GM23338 (cell line): ENCODE results near the gene UBE2G1. TPM values are rescaled to one million over a fixed set of nuclear protein-coding genes. Genes with fewer than 3 reads are reported as not detected.

Experiments used
- ATAC-seq: fragments of 200-7000 bp; cut with Tn5 transposase; 3 replicates; pipeline ENCODE4 v1.9.1; 2020
- DNase-seq: peaks from one replicate; pipeline ENCODE4 v3.0.0-alpha.2; 2015; ENCODE audit warnings: low spot score
- H2AFZ ChIP-seq: fragments of 200-600 bp; sonication (generic); 2 replicates; pipeline ENCODE4 v1.8.0; 2016; ENCODE audit warnings: antibody characterized with exemption, mild to moderate bottlenecking, moderate library complexity
- H3F3A ChIP-seq: fragments of 200-600 bp; sonication (generic); replicated peaks from 2 replicates; pipeline ENCODE4 v1.8.0; 2017; ENCODE audit warnings: antibody characterized with exemption, mixed run types, low read depth
- H3K27ac ChIP-seq: fragments of 200-600 bp; sonication (generic); 2 replicates; pipeline ENCODE4 v1.6.1; 2016; ENCODE audit warnings: low read depth
- H3K27me3 ChIP-seq: fragments of 200-600 bp; sonication (generic); 2 replicates; pipeline ENCODE4 v1.8.0; 2016; ENCODE audit warnings: mild to moderate bottlenecking, mixed run types, moderate library complexity; ENCODE audit not compliant: insufficient read depth
- H3K36me3 ChIP-seq: fragments of 200-600 bp; sonication (generic); 2 replicates; pipeline ENCODE4 v1.8.0; 2016; ENCODE audit warnings: mild to moderate bottlenecking; ENCODE audit not compliant: insufficient read depth
- H3K4me1 ChIP-seq: fragments of 200-600 bp; sonication (generic); 2 replicates; pipeline ENCODE4 v1.8.0; 2016; ENCODE audit warnings: mild to moderate bottlenecking, moderate library complexity; ENCODE audit not compliant: insufficient read depth
- H3K4me2 ChIP-seq: fragments of 200-600 bp; sonication (generic); 2 replicates; pipeline ENCODE4 v1.7.1; 2017; ENCODE audit warnings: mixed run types
- H3K4me3 ChIP-seq: fragments of 200-600 bp; sonication (generic); 2 replicates; pipeline ENCODE4 v1.6.1; 2016; ENCODE audit warnings: mixed run types
- H3K79me2 ChIP-seq: fragments of 200-600 bp; sonication (generic); replicated peaks from 2 replicates; pipeline ENCODE4 v1.8.0; 2017; ENCODE audit warnings: mild to moderate bottlenecking; ENCODE audit not compliant: insufficient read depth
- H3K9me2 ChIP-seq: fragments of 200-600 bp; sonication (generic); 2 replicates; pipeline ENCODE4 v1.8.0; 2017; ENCODE audit not compliant: insufficient read depth
- H4K20me1 ChIP-seq: fragments of 200-600 bp; sonication (generic); replicated peaks from 2 replicates; pipeline ENCODE4 v1.8.0; 2017; ENCODE audit warnings: mild to moderate bottlenecking; ENCODE audit not compliant: insufficient read depth
- H3K27ac Mint-ChIP-seq: 2 replicates; pipeline ENCODE4 v1.8.0; 2020; ENCODE audit warnings: inconsistent platforms, mild to moderate bottlenecking, moderate library complexity, mixed read lengths
- H3K27me3 Mint-ChIP-seq: 3 replicates; pipeline ENCODE4 v1.8.0; 2022; ENCODE audit warnings: low read depth, mild to moderate bottlenecking, moderate library complexity, mixed read lengths, inconsistent platforms; ENCODE audit not compliant: insufficient read depth, poor library complexity
- H3K36me3 Mint-ChIP-seq: 3 replicates; pipeline ENCODE4 v1.8.0; 2021; ENCODE audit warnings: low read depth, mild to moderate bottlenecking, inconsistent platforms, moderate library complexity, mixed read lengths
- H3K4me1 Mint-ChIP-seq: 3 replicates; pipeline ENCODE4 v1.8.0; 2020; ENCODE audit warnings: mild to moderate bottlenecking, inconsistent platforms, mixed read lengths
- H3K4me3 Mint-ChIP-seq: 3 replicates; pipeline ENCODE4 v1.8.0; 2021; ENCODE audit warnings: moderate library complexity, mild to moderate bottlenecking, inconsistent platforms, mixed read lengths
- H3K9me3 Mint-ChIP-seq: 3 replicates; pipeline ENCODE4 v1.8.0; 2020; ENCODE audit warnings: moderate library complexity, mild to moderate bottlenecking, inconsistent platforms, mixed read lengths
- CREB1 ChIP-seq: fragments of 250-450 bp; sonication (Bioruptor Pico); IDR thresholded peaks from 2 replicates; pipeline ENCODE4 v1.5.0; 2020; ENCODE audit warnings: low read depth, mild to moderate bottlenecking, moderate library complexity
- CTCF ChIP-seq, 2 experiments: fragments of 200-600 bp in 1 of 2; sonication (generic) in 1 of 2; conservative IDR thresholded peaks; 2 replicates each; pipeline versions ENCODE4 v1.5.1 to v1.6.1; 2016 to 2017; ENCODE audit warnings: antibody characterized with exemption in 2 of 2, low read depth in 2 of 2, mild to moderate bottlenecking in 2 of 2, moderate library complexity in 1 of 2
- ETS1 ChIP-seq: IDR thresholded peaks from 2 replicates; pipeline ENCODE4 v1.6.1; 2016; ENCODE audit warnings: antibody characterized with exemption
- EZH2 ChIP-seq: fragments of 200-600 bp; sonication (generic); IDR thresholded peaks from one replicate; pipeline ENCODE4 v1.8.0; 2017; ENCODE audit warnings: antibody characterized with exemption, mild to moderate bottlenecking, low read depth; ENCODE audit not compliant: unreplicated experiment
- EZH2phosphoT487 ChIP-seq: fragments of 200-600 bp; sonication (generic); IDR thresholded peaks from one replicate; pipeline ENCODE4 v1.8.1; 2018; ENCODE audit warnings: antibody characterized with exemption; ENCODE audit not compliant: unreplicated experiment
- JUNB ChIP-seq: IDR thresholded peaks from one replicate; pipeline ENCODE4 v1.6.1; 2016; ENCODE audit warnings: antibody characterized with exemption; ENCODE audit not compliant: unreplicated experiment
- NANOG ChIP-seq: IDR thresholded peaks from 2 replicates; pipeline ENCODE4 v1.6.1; 2016; ENCODE audit warnings: antibody characterized with exemption, borderline replicate concordance
- POLR2AphosphoS5 ChIP-seq: IDR thresholded peaks from 2 replicates; pipeline ENCODE4 v1.6.1; 2016; ENCODE audit warnings: antibody characterized with exemption, low read depth
- REST ChIP-seq: IDR thresholded peaks from one replicate; pipeline ENCODE4 v1.6.1; 2018; ENCODE audit warnings: antibody characterized with exemption; ENCODE audit not compliant: unreplicated experiment
- STAT1 ChIP-seq: IDR thresholded peaks from one replicate; pipeline ENCODE4 v1.6.1; 2016; ENCODE audit warnings: antibody characterized with exemption; ENCODE audit not compliant: unreplicated experiment
- ZNF114 ChIP-seq: fragments of 250-450 bp; sonication (Bioruptor Pico); IDR thresholded peaks from 2 replicates; pipeline ENCODE4 v1.5.0; 2020; ENCODE audit warnings: mild to moderate bottlenecking, moderate library complexity
- ZNF331 ChIP-seq: fragments of 250-450 bp; sonication (Bioruptor Pico); IDR thresholded peaks from 2 replicates; pipeline ENCODE4 v1.5.0; 2020; ENCODE audit warnings: low read depth, mild to moderate bottlenecking, moderate library complexity
- polyA plus RNA-seq: library from polyadenylated mRNA; unstranded; fragments of >200 nt; fragmentation: Nextera tagmentation; extraction: Ambion mirVana; gene quantifications from 2 replicates; pipeline ENCODE4 v1.2.1, GENCODE V29; 2016
- total RNA-seq: library from RNA; depleted of rRNA; stranded (reverse); fragments of >200 nt; shearing (Covaris generic); gene quantifications from 2 replicates; pipeline ENCODE4 v1.2.3, GENCODE V29; 2014

UBE2G1 gene
- total and polyA plus RNA-seq, 2 experiments from 2014 or later, result 71.9 to 145 TPM

GRCh38 chr17:4229627-4230541, 136.6 kb downstream of the UBE2G1 start:
- 0 out of 2 replicates have a peak, but pooled peaks cover 9% of the 10 kb centered on the region for H3K79me2 ChIP-seq
- peaks cover 24% of the 10 kb centered on the region; the same call in 2 of the 3 replicates for H3K36me3 Mint-ChIP-seq
- H3K27me3 Mint-ChIP-seq, result no peaks in the 10 kb centered on the region
- no peaks in the 10 kb centered on the region for H3K27me3 ChIP-seq
- H3K36me3 ChIP-seq, result no peaks in the 10 kb centered on the region; the same call in 1 of the 2 replicates
- TF ChIP-seq STAT1 (no peak), CREB1 (no peak), POLR2AphosphoS5 (no peak), ZNF331 (CRISPR knock-in tag) (no peak), ZNF114 (CRISPR knock-in tag) (no peak), EZH2phosphoT487 (no peak), NANOG (no peak), EZH2 (no peak), ETS1 (no peak), CTCF (conservative IDR thresholded peaks at IDR 0.05; ENCODE audit: low read depth in 2 of 2) (no peak)
- H3K4me3 Mint-ChIP-seq, result no peak overlapping the region
- no peaks in the 10 kb centered on the region for H3K4me1 ChIP-seq
- DNase-seq (peak; percentile 35), ATAC-seq (peak; percentile 46; the same call in 2 of the 3 replicates)
- H4K20me1 ChIP-seq, result peaks cover 4% of the 10 kb centered on the region; the same call in 1 of the 2 replicates
- no peaks in the 10 kb centered on the region for H3K9me3 Mint-ChIP-seq
- H3K27ac ChIP-seq, result peak overlapping the region; percentile 67
- no peak overlapping the region for H3K4me2 ChIP-seq
- no peak overlapping the region for H2AFZ ChIP-seq
- no peaks in the 10 kb centered on the region for H3F3A ChIP-seq
- H3K4me3 ChIP-seq, result no peak overlapping the region
- no peaks in the 10 kb centered on the region for H3K9me2 ChIP-seq
- H3K27ac Mint-ChIP-seq, result peak overlapping the region; percentile 70; the same call in 1 of the 2 replicates
- H3K4me1 Mint-ChIP-seq, result no peaks in the 10 kb centered on the region

- Mint-ChIP-seq H3K36me3 (peaks cover 24% of the 10 kb centered on the region; the same call in 2 of the 3 replicates), H3K27ac (no peak overlapping the region; the same call in 1 of the 2 replicates), H3K27me3 (peaks cover 4% of the 10 kb centered on the region), H3K4me1 (no peaks in the 10 kb centered on the region), H3K4me3 (no peak overlapping the region), H3K9me3 (no peaks in the 10 kb centered on the region)
- Histone ChIP-seq H3K27me3 (no peaks in the 10 kb centered on the region), H3F3A (no peaks in the 10 kb centered on the region; the same call in 1 of the 2 replicates), H3K79me2 (peaks cover 16% of the 10 kb centered on the region; the same call in 1 of the 2 replicates), H3K9me2 (no peaks in the 10 kb centered on the region), H4K20me1 (no peaks in the 10 kb centered on the region), H3K27ac (0 out of 2 replicates have a peak overlapping the region, but pooled peaks have one; percentile 63), H3K4me1 (no peaks in the 10 kb centered on the region), H3K4me3 (no peak overlapping the region), H2AFZ (no peak overlapping the region), H3K36me3 (no peaks in the 10 kb centered on the region), H3K4me2 (no peak overlapping the region)
- peak; percentile 13 for DNase-seq
- ATAC-seq, result peak; percentile 71
- no peak for TF ChIP-seq POLR2AphosphoS5
- TF ChIP-seq STAT1, result no peak
- TF ChIP-seq CTCF (conservative IDR thresholded peaks at IDR 0.05; ENCODE audit: low read depth in 2 of 2), result no peak
- TF ChIP-seq REST, result no peak
- no peak for TF ChIP-seq JUNB
Measured at GRCh38 chr17:4221899-4222659, 144.4 kb downstream of the UBE2G1 start.
